GM23338 (cell line): ENCODE measurements around the gene NCSTN.

Experiments
- CREB1 ChIP-seq: fragments of 250-450 bp; sonication (Bioruptor Pico); IDR thresholded peaks from 2 replicates; pipeline ENCODE4 v1.5.0; 2020; ENCODE audit warnings: low read depth, mild to moderate bottlenecking, moderate library complexity
- ETS1 ChIP-seq: IDR thresholded peaks from 2 replicates; pipeline ENCODE4 v1.6.1; 2016; ENCODE audit warnings: antibody characterized with exemption
- EZH2 ChIP-seq: fragments of 200-600 bp; sonication (generic); IDR thresholded peaks from one replicate; pipeline ENCODE4 v1.8.0; 2017; ENCODE audit warnings: antibody characterized with exemption, mild to moderate bottlenecking, low read depth; ENCODE audit not compliant: unreplicated experiment
- EZH2phosphoT487 ChIP-seq: fragments of 200-600 bp; sonication (generic); IDR thresholded peaks from one replicate; pipeline ENCODE4 v1.8.1; 2018; ENCODE audit warnings: antibody characterized with exemption; ENCODE audit not compliant: unreplicated experiment
- JUNB ChIP-seq: IDR thresholded peaks from one replicate; pipeline ENCODE4 v1.6.1; 2016; ENCODE audit warnings: antibody characterized with exemption; ENCODE audit not compliant: unreplicated experiment
- POLR2AphosphoS5 ChIP-seq: IDR thresholded peaks from 2 replicates; pipeline ENCODE4 v1.6.1; 2016; ENCODE audit warnings: antibody characterized with exemption, low read depth
- TF ChIP-seq, protein P1 (sequence below), 2 experiments: fragments of 200-600 bp in 1 of 2; sonication (generic) in 1 of 2; conservative IDR thresholded peaks; 2 replicates each; pipeline versions ENCODE4 v1.5.1 to v1.6.1; 2016 to 2017; ENCODE audit warnings: antibody characterized with exemption in 2 of 2, low read depth in 2 of 2, mild to moderate bottlenecking in 2 of 2, moderate library complexity in 1 of 2
- TF ChIP-seq, protein P2 (sequence below): IDR thresholded peaks from one replicate; pipeline ENCODE4 v1.6.1; 2018; ENCODE audit warnings: antibody characterized with exemption; ENCODE audit not compliant: unreplicated experiment

DNA sequence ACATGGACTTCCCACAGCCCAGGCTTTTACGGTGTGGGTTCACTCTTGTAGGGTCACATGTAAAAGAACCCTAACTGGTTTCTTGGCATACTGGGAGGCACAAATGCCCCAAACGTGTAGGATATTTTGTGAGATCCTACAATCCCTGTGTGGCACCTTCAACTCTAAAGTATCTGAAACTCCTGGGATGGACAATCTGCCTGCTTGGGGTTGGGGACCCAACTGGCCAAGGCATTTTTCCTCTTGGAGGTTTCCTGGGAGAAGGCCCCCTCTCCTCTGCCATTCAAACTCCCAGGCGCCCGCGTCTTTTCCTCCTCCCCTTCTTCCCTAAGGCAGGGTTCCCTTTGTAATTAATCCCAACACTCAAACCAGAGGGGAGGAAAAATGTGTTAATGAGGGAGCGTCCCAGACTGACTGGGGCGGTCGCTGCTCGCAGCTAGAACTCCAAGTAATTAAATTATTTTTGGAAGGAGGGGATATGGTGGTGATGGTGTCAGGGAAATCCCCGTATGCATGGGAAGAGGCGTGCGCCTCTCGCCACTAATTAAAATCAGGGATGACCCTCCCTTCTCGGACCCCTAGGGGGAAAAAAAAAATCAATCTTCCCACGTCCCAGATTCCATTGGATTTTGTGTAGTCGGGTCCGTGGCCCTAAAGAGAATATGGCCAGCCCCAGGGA is 56.5 kb downstream of the NCSTN start:
- TF ChIP-seq EZH2 (no peak), ETS1 (no peak), JUNB (no peak), CREB1 (CRISPR knock-in tag) (no peak), EZH2phosphoT487 (no peak), POLR2AphosphoS5 (no peak; the same call in 1 of the 2 replicates)
- TF ChIP-seq, protein P1, sequence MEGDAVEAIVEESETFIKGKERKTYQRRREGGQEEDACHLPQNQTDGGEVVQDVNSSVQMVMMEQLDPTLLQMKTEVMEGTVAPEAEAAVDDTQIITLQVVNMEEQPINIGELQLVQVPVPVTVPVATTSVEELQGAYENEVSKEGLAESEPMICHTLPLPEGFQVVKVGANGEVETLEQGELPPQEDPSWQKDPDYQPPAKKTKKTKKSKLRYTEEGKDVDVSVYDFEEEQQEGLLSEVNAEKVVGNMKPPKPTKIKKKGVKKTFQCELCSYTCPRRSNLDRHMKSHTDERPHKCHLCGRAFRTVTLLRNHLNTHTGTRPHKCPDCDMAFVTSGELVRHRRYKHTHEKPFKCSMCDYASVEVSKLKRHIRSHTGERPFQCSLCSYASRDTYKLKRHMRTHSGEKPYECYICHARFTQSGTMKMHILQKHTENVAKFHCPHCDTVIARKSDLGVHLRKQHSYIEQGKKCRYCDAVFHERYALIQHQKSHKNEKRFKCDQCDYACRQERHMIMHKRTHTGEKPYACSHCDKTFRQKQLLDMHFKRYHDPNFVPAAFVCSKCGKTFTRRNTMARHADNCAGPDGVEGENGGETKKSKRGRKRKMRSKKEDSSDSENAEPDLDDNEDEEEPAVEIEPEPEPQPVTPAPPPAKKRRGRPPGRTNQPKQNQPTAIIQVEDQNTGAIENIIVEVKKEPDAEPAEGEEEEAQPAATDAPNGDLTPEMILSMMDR (conservative IDR thresholded peaks at IDR 0.05; ENCODE audit: low read depth in 2 of 2), result peak in 1 of 2 experiments; percentile 11; a peak in 1 of 4 replicates
- TF ChIP-seq, protein P2, sequence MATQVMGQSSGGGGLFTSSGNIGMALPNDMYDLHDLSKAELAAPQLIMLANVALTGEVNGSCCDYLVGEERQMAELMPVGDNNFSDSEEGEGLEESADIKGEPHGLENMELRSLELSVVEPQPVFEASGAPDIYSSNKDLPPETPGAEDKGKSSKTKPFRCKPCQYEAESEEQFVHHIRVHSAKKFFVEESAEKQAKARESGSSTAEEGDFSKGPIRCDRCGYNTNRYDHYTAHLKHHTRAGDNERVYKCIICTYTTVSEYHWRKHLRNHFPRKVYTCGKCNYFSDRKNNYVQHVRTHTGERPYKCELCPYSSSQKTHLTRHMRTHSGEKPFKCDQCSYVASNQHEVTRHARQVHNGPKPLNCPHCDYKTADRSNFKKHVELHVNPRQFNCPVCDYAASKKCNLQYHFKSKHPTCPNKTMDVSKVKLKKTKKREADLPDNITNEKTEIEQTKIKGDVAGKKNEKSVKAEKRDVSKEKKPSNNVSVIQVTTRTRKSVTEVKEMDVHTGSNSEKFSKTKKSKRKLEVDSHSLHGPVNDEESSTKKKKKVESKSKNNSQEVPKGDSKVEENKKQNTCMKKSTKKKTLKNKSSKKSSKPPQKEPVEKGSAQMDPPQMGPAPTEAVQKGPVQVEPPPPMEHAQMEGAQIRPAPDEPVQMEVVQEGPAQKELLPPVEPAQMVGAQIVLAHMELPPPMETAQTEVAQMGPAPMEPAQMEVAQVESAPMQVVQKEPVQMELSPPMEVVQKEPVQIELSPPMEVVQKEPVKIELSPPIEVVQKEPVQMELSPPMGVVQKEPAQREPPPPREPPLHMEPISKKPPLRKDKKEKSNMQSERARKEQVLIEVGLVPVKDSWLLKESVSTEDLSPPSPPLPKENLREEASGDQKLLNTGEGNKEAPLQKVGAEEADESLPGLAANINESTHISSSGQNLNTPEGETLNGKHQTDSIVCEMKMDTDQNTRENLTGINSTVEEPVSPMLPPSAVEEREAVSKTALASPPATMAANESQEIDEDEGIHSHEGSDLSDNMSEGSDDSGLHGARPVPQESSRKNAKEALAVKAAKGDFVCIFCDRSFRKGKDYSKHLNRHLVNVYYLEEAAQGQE, result no peak
